T-helper 1 cell (primary cell): ENCODE results near the gene RAE1.
A peak's percentile ranks its signal among the peaks of the same experiment; 100 is the strongest.
"Not testable (repeated sequence)": the region's sequence is repeated elsewhere in the genome, so short reads cannot be mapped to it uniquely, and the experiment has no call there.

Experiments used
- DNase-seq, 5 donors: peaks; one replicate each; pipeline ENCODE4 v3.0.0-alpha.2; 2012 to 2020

RAE1 gene

DNA sequence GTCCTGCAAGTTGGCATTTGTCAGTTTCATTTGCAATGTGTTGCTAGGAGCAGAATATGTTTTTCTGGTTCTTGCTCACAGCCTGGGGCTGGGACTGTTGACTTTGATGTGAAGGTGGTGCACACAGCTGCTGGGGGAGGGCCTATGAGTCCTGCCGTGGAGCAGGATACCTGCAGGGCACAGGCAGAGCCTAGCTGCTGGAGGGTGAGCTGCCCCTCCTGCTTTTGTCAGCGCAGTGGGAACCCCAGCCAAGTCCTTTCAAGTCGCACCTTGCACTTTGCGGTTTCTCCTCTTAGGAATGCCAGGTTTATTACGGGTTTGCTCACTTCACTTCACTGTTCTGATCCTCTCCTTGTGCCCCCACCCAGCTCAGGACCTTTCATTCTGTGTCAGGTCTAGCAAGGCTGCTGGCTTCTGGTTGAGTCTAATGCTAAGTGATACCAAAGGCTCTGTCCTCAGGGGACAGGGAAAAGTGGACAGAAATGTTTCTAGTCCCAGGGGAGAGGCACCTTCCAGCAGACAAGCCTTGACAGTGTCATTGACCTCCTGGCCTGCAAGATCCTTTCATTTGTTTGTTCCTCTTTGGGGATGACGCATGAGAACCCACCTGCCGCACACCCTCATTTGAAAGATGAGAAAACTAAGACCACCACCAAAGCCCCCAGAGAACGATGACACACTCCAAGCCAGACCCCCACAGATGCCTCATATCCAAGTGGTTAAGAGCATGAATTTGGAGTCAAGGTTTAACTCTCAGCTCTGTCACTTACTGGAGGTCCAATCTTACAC is 24.2 kb upstream of the RAE1 start:
- DNase-seq: no peak

DNA sequence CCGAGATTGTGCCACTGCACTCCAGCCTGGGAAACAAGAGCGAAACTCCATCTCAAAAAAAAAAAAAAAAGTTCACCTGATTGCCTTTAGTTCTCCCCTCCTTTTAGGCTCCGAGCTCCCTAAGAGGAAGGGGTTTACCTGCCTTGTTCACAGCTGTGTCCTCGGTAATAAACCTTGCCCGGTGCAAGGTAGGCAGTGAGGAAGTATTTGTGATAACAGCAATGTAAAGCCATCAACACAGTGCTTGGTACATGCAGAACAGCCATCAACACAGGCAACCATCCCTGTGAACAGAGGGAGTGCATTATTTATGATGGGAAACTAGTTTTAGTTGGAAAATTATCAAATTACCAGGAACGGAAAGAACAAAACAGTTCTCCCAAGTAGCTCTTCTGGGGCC is 23.2 kb upstream of the RAE1 start:
- no peak for DNase-seq

DNA sequence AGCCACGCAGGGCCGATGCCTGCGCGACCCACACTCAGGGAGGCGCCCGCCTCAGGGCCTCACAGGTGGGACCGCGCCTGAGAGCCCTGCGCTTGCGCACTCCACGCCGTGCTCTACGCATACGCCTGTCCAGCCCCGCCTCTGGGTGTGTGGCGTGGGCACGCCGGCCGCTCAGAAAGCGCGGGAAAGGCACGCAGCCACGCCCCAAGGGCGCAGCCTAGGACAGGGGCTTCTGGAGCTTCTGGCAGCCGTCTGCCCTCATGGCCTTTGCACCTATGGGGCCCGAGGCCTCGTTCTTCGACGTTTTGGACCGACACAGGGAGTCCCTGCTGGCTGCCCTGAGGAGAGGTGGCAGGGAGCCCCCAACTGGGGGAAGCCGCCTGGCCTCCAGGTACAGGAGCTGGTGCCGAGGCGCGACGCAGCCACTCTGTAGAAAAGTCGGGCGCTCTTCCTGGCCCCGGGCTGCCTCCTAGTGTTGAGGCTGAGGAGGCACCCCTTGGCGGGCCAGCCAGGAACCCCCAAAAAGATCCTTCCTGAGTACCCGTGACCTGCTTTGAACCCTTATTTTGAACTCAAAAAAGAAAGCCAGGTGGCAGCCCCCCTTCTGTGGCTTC is 21.3 kb upstream of the RAE1 start, which contains the start of gene SPO11:
Gene SPO11 (plus strand): TSS at position 196 of the 614 bp plus-strand sequence. CDS start 65 bp downstream, at position 261.
- no peak for DNase-seq

DNA sequence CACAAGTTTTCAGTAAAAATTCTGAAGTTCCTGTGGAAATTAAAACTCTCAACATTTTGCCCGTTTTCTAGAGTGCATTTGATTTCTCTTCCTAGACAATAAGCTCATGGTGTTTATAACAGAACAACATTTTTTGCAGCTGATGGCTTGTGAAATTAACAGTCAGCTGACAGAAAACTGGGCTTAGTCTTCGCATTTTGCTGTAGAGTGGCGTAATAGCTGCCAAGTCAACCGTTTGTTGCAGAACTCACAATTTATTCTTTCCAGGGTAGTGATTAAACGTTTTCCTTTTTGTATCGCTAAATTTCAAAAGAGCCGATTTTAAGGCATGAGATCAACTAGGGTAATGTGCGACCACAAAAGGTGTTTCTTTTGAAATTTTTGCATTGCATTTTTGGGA is 20.1 kb upstream of the RAE1 start:
- no peak for DNase-seq

DNA sequence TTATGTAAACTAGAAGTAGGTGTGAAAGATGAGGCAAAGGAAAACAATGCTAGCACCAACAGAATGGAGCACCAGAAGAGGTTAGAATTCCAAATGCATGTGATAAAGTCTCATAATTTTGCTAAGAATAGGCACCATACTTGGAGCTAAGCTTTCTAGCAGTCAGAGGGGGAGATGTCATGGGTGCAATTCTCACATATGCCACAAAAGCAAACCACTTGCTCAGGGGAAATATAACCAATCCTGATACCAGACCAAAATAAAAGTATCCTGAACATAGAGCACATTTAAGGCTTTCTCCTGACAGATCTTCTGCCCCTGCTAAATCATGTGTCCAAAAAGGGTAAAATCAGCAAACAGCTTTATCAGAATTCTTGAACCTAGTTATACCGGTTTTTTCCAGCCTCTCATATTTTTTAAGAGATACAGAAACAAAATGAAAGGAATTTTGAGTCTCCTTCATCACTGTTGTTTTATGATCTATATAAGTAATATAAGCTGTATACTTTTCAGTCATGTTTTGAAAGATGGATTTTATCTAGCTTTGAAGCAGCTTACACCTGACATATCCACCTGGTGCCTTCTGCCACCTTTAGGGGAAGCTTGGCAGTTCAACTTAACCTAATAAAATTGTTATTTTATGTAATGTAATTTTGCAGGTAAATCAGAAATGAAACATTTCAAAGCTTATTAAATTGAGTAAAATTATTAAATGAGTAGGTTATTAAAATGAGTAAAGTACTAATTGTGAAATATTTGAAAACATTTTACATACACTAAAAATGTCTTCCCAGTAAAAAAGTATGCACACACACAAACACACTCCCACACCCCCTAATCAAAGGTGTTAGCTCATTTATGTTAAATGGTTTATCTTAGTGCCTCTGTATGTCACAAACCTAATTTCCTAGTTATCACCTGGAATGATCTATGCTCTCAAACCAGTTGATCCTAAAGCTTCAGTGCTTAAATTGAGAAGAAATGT is 18.7 kb upstream of the RAE1 start:
- no peak for DNase-seq

DNA sequence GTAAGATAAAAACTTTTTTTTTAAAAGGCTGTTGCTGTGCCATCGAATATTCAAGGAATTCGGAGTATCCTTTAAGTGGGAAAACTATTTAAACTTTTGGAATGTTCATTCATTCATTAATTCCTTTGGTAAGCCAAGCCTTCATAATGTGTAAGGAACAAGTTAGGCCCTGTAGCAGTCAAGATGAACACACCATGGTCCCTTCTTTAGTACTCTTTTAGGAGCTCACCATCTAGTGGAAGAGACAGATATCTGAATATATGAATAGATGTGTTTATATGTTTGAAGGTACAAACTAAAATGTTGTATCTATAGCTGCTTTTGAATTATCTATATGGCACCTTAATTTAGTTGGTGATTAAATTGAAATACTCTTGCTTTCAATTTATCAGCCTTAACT is 15.7 kb upstream of the RAE1 start:
- DNase-seq: no peak

DNA sequence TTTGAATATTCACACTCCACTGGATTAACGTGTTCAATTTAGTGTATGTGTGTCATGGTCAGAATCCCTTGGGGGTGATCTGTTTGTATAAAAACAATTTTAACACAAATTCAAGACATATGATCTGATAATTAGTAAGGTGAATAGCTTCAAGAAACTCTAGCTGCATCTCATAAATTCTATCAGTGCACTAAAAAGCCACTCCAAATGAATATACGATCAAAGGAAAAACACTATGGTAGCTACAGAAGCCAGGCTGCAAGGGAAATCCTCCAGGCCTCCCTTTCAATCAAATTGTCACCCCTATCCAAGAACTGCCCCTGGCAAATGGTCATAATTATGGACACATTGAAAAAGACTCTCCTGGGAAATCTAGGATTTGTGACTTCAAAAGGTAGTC is 9.4 kb upstream of the RAE1 start:
- DNase-seq: no peak

DNA sequence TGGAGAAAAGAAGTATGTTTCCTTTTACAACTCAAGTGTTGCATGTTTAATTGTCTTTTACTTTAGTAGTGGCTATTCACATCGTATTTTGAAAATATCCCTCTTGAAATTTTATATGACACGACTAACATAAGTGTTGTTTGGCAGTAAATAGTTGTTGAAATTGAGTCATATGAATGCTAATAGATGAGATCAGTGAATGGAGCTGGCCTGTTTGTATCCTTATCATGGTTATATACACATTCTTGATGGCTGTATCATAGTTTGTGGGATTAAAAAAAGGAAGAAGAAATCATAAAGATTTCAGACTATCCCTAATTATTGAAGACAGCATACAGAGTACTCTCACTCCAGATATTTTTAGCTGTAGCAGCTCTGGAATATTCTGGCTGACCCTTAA is 8.2 kb upstream of the RAE1 start:
- DNase-seq: no peak

DNA sequence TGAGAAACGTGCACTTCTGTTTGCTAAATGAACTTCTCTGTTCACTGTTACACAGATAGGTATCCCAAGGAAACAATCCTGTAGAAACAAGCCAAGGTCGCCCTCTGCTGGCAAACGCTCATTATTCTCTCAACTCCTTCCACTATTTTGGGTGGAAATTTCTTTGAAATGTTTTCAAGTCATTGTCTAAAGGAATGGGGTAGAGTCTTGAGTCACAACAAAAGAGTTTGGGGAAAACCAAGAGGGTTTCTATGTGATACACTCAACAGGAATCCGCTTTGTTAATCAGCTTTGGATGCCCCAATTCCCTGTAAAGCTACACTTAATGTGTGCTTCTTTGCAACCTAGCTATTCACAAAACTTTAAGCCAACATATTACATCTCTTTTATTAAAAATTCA is 4.6 kb upstream of the RAE1 start:
- peak in 4 of 5 donors; percentile 35 to 60 (median 47) for DNase-seq

DNA sequence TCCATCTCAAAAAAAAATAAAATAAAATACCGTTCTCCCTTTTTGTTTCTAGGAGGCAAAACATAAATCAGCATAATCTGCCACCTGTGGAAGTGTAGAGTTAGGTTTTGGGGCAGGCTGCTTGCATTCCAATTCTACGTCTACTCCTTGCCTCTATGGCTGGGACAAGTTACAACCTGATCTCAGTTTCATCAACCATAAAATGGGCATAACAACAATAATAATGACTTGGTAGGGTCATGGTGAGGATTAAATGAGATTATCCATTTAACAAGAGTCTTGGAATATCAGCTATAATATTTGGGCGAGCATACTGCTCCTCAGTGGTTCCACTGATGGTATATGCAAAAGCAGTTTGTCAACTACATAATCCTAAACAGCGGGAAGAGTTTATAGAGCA is 3.7 kb upstream of the RAE1 start:
- DNase-seq: no peak

DNA sequence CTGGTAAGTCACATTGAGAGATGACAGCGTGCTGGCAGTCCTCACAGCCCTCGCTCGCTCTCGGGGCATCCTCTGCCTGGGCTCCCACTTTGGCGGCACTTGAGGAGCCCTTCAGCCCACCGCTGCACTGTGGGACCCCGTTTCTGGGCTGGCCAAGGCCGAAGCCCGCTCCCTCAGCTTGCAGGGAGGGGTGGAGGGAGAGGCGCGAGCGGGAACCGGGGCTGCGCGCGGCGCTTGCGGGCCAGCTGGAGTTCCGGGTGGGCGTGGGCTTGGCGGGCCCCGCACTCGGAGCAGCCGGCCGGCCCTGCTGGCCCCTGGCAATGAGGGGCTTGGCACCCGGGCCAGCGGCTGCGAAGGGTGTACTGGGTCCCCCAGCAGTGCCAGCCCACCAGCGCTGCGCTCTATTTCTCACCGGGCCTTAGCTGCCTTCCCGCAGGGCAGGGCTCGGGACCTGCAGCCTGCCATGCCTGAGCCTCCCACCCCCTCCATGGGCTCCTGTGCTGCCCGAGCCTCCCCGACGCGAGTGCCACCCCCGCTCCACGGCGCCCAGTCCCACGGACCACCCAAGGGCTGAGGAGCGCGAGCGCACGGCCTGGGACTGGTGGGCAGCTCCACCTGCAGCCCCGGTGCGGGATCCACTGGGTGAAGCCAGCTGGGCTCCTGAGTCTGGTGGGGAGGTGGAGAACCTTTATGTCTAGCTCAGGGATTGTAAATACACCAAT is 2.7 kb upstream of the RAE1 start:
- not testable (repeated sequence) for DNase-seq

DNA sequence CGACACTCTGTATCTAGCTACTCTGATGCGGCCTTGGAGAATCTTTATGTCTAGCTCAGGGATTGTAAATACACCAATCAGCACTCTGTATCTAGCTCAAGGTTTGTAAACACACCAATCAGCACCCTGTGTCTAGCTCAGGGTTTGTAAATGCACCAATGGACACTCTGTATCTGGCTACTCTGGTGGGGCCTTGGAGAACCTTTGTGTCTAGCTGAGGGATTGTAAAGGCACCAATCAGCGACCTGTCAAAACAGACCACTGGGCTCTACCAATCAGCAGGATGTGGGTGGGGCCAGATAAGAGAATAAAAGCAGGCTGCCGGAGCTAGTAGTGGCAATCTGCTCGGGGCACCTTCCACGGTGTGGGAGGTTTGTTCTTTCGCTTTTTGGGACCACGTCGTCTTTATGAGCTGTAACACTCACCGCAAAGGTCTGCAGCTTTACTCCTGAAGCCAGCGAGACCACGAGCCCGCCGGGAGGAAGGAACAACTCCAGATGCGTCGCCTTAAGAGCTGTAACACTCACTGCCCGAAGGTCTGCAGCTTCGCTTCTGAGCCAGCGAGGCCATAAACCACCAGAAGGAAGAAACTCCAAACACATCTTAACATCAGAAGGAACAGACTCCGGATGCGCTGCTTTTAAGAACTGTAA is 2.0 kb upstream of the RAE1 start:
- DNase-seq: peak in 1 of 5 donors; percentile 8

DNA sequence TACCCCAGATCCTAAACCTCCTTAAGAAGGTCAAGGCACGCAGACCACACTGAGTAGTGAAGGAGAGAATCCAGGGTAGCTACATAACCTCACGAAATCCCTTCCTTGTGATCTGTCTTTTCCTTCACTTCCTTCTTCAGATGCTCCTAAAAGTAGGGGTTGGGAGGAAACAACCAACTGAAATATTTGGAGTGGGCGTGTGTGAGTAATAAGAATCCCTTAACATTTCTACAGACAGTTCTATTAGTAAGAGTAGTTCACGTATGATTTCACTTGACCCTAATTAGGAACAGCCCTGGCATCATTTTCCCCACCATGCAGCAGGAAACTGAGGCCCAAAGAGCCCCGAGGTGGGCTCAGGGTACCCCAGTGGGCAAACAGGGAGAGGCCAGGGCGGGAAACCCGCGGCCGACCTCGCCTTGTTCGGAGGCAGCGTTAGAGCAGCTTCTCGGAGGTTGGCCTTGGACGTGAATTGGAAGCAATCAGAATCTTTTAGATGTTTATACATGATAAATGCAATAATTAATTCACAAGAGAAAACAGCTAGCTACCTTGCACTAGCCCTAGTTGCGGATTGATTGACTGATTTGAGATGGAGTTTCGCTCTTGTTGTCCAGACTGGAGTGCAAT is 859 bp upstream of the RAE1 start:
- no peak for DNase-seq

DNA sequence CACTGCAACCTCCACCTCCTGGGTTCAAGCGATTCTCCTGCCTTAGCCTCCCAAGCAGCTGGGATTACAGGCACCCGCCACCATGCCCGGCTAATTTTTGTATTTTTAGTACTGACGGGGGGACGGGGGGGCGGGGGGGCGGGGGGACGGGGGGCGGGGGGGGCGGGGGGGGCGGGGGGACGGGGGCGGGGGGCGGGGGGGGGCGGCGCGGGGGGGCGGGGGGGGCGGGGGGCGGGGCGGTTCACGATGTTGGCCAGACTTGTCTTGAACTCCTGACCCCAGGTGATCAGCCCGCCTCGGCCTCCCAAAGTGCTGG is 371 bp upstream of the RAE1 start:
- DNase-seq: not testable (repeated sequence)

DNA sequence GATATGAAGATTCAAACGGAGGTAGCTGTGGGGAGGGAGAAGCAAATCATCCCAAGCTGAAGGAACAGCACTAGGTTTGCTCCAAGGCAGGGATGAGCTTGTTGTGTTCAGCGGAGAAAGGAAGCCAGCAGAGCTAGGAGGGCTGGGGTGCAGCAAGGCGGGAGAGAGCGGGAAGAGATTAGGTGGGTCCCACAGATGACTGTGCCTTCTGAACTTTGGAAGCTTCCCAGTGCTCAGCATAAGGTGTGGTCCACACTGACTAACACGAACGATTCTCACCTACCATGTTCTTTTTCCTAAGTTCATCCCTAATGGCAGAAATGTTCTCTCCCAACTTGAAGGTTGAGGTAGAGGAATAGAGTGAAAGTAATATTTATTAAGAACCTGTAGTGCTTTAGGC is 1.2 kb downstream of the RAE1 start:
- DNase-seq: no peak

DNA sequence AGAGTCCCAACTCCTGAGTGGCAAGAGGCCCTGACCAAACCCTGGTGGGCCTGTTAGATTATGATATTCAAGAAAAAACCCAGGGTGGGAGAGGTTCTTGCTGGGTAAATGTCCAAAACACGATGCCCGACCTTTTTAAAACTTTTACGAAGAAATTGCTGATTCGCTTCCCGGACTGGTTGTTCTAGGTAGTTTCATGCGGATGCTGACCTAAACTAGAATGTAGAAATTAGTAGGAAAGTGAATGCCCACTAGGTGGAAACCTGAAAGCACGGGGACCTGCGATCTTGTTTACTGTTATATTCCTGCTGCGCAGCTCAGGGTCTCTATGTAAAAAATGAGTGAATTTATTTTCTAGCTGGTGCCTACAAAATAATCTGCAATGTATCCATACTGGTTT is 2.3 kb downstream of the RAE1 start:
- no peak for DNase-seq

DNA sequence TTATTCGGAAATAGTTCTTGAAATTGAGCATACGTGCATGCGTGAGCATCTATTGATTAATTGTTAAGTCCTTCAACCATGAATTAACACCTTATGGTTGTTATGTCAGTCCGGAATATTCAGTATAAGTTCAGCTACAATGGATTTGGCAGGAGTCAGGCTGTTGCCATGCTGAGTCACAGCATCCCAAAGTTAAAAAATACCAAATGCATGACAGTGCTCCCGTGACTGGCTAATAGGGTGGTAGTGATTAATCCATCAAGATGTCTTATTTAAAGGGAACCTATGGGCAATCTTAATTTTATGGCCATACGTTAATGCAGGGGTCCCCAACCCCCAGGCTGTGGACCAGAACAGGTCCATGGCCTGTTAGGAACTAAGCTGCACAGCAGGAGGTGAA is 10.5 kb downstream of the RAE1 start:
- no peak for DNase-seq

DNA sequence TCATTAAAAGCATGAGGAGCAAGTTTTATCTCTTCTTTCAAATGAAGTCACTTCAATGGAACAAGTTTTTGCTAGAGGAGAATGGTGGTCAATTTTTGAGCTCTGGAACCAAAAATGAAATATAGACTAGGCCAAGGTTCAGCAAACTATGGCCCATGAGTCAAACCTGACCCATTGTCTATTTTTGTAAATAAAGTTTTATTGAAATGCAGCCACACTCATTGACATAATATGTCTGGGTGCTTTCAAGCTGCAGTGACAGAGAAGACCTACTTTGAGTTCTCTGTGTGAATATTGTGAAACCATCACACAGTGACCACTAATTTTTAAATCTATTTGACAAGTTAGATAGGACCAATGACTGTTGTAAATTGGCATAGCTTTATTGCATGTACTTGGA is 13.4 kb downstream of the RAE1 start:
- DNase-seq: no peak

DNA sequence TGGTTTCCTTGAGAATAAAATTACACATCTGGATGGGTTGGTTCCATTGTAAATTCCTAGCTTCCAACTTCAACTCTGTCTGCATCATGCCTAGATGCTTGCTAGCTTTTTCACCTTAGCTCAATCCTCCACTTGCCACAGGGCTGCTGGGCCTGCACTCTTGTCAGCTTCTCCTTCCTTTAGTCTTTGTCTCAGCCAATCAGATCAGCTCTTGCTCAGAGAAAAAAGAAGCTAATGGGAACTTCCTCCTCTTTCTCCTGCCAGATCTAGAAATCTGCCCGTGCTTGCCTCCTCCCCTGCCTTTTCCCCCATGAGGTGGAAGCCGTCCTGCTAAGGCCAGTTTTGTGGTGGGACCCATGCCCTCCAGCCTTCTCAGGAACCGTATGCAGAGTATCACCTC is 18.5 kb downstream of the RAE1 start:
- no peak for DNase-seq

DNA sequence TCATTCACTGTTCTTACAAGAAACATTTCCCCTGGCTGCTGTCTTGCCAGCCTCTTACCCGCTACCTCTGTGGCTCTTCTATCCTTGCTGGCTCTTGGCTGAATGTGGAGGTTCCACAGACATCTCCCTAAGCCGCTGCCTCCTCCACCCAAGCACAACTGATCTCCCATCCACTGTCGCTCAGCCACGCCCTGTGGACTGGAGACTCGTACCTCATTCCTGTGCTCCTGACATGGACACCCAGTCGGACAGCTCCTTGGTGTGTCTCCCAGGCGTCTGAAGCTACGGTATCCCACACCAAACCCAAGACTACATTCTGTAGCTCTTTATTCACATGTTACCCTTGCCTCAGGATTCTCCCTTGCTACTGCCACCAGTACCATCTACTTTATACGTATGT is 19.3 kb downstream of the RAE1 start:
- DNase-seq: no peak

DNA sequence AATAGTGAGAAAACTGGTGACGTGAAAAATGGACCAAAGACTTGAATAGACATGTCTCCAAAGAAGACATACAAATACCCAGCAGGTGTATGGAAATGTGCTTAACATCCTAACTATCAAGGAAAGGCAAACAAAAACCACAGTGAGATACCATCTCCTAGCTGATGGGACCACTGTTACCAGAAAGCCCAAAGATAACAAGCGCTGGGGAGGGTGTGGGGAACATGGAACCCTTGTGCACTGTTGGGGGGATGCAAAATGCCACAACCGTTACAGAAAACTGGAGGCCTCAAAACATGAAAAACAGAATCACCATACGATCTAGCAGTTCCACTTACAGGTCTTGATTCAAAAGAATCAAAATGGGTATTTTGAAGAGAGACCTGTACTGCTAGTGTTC is 20.3 kb downstream of the RAE1 start:
- DNase-seq: no peak

DNA sequence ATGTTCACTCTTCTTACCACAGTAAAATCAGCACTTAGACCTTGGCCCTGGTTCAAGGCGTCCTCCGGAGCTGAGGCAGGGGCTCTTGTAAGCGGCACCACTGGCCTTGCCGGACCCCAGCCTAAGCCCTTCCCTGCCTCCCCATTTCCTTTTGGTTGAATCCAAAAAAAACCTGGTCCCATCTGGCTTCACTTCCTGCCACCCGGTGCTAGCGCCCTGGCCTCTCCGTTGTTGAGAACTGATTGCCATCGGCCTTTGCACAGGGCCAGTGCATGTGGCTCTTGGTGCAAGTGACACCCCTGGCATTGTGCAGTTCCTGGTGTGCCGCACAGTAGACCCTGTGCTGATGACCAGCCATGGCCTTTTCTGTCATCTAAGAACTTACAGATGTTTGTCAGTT is 21.1 kb downstream of the RAE1 start:
- DNase-seq: no peak
